Activated CD4-positive, alpha-beta T cell treated with anti-CD3 and anti-CD28 coated beads for 24 hours (primary cell): ENCODE data around the gene ZBTB43.
"Not testable (repeated sequence)": the region's sequence is repeated elsewhere in the genome, so short reads cannot be mapped to it uniquely, and the experiment has no call there.

Source experiments
- DNase-seq, 2 donors: peaks; one replicate each; pipeline ENCODE4 v3.0.0-alpha.2; 2020; ENCODE audit warnings: low read depth in 2 of 2

Gene ZBTB43

GRCh38 chr9:126804696-126805553, at the start of gene ZBTB43:
Gene ZBTB43, plus strand, starts transcription at chr9:126805040. Its CDS starts 27,470 bp downstream, at chr9:126832510.
- peak; percentile 98 to 99 for DNase-seq

- DNase-seq = no peak
Observed at GRCh38 chr9:126755317-126755875, 49.4 kb upstream of the ZBTB43 start.

GRCh38 chr9:126756238-126756637, 48.6 kb upstream of the ZBTB43 start:
- no peak for DNase-seq

DNA sequence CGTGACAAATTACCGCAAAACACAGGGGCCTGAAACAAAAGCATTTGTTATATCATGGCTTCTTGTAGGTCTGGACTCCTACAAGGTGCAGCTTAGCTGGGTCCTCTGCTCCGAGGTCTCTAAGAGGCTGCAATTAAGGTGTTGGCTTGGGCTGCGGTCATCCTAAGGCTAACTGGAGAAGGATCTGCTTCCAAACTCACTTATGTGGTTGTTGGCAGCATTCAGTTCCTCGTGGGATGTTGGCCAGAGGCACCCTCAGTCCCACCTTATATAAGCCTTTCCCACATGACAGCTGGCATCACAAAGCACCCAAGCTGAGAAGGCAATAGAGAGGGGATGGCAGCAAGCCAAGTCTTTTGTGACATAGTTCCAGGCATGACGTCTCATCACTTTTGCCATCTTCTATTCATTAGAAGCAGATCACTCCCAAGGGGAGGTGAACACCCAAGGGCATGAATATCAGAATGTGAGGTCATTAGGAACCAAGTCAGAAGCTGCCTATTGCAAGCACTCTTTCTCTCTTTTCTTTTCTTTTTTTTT, 47.9 kb upstream of the ZBTB43 start:
- DNase-seq = no peak

- DNase-seq = no peak
Observed at GRCh38 chr9:126758916-126759585, 45.8 kb upstream of the ZBTB43 start.

DNA sequence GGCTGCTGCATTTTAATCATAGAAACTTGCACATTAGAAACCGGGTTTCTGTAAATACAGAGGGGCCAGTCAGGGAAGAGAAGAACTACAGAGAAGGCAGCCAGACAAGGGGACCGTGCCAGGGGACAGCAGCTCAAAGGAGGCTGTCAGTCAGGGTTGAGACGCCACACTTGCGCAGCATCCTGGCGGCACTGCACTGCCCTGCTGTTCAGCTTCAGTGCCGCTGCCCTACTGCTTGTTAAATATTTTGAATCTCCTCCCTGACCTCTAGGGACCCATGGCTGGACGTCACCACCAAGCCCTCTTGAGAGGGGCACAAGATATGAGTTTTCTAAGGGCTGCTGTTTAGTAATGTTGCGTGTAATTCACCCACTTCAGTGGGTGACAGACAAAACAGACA, 43.6 kb upstream of the ZBTB43 start:
- DNase-seq = no peak

- no peak for DNase-seq
Observed at GRCh38 chr9:126763130-126763764, 41.6 kb upstream of the ZBTB43 start.

GRCh38 chr9:126773004-126773607, 31.7 kb upstream of the ZBTB43 start:
- DNase-seq = no peak

GRCh38 chr9:126775926-126776325, 28.9 kb upstream of the ZBTB43 start:
- no peak for DNase-seq

GRCh38 chr9:126777733-126778132, 27.1 kb upstream of the ZBTB43 start:
- DNase-seq = peak in 1 of 2 donors; percentile 1

- no peak for DNase-seq
Observed at GRCh38 chr9:126778141-126778540, 26.7 kb upstream of the ZBTB43 start.

GRCh38 chr9:126778696-126779095, 26.1 kb upstream of the ZBTB43 start:
- DNase-seq = not testable (repeated sequence)

GRCh38 chr9:126781186-126782052, 23.4 kb upstream of the ZBTB43 start:
- DNase-seq = peak; percentile 79 to 83

DNA sequence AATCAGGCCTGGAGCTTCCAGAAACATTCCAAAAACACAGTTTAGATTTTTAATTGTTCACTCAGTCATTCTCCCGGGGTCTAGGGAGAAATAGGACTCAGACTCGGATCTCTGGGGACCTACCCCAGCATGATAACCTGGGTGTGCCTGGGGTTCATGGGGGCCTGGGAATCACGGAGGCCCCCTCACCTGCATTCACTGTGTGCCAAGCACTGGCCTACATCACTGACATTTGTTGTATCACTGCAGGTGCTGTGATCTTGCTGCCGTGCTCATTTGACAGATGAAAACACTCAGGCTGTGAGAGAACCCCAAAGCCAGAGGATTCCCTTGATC, 22.8 kb upstream of the ZBTB43 start:
- DNase-seq = no peak

GRCh38 chr9:126783949-126784348, 20.9 kb upstream of the ZBTB43 start:
- DNase-seq = no peak

DNA sequence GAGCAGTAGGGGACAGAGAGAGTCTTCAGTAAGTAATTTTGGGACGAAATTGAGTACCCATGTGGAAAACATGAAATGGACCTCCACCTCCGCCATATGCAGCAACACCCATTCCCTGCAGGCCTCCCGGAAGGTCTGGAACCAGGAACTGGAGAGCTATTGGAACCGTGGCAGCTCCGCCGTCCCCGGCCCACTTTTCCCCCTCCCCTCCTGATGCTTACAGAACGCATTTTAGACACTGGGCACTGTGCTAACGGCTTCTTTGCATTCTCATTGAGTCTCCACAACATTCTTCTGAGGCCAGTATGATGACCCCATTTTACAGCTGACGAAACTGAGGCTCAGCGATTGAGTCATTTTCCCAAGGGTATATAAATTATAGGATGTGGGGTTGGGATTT, 20.4 kb upstream of the ZBTB43 start:
- no peak for DNase-seq

GRCh38 chr9:126784841-126785240, 20.0 kb upstream of the ZBTB43 start:
- not testable (repeated sequence) for DNase-seq

GRCh38 chr9:126788046-126788445, 16.8 kb upstream of the ZBTB43 start:
- DNase-seq = no peak

DNA sequence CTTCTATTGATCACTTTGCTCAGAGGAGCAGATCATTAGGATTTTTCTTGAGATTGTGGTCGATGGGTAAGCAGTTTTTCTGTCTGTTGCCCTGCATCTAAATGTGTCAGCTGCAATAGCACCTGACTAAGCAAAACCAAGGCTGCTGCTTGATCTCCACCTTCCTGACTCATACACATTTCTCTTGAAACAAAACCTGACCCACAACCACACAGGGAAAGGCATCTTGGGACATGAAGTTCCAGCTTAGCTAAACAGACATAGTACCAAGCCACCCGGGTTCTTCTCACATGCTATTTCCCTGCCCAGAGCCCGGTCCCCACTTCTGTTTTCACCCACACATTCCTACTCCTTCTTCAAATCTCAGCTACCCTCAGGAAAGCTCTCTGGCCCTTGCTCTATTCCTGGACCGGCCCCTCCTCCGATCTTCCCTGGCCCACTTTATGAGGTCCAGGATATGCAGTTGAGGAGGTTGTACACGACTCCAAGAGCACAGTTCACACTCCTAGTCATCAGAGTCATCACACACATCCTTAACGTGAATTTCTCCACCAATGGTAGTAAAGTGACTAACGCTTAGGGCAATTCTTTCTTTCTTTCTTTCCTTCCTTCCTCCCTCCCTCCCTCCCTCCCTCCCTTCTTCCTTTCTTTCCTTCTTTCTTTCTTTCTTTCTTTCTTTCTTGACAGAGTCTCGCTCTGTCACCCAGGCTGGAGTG, 16.0 kb upstream of the ZBTB43 start:
- no peak for DNase-seq

DNA sequence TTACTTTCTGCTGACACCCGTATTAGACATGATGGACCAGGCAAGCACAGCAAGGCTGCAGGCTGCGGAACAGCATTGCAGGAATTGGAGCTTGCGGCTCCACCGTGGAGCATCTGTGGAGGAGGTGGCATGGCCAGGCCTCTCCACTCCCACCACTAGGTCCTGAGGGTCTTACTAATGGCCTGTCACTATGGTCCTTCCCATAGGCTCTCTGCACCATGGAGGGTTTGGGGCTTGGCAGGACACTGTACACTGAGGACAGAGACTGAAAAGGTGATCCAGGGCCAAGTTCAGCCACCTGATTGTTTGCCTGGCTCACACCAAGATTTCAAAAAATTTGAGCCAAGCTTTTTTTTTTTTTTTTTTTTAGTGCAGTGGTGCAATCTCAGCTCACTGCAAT, 14.3 kb upstream of the ZBTB43 start:
- DNase-seq = no peak
